ENCODE results near the gene NR1H4.

DNA sequence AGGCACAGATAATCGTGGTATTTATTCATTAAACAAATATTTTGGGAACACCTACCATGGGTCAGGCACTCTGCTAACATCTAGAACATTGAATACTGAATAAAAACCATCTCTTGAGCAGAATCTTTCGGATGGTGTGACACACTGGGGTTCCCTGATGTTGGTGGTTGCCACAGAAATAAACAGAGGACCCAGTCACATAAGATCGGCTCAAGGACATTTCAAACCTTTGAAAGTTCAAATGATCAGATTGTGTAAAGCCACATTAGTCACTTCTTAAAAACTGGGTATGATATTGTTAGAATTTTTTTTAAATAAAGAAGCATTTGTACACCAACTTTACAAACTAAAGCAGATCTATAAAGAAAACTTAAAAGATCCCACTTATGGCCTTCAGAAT is 39.0 kb downstream of the NR1H4 start:
- no peak for TF ChIP-seq EZH2 (IDR thresholded peaks at IDR 0.05; ENCODE audit: borderline replicate concordance, low read length)
- TF ChIP-seq, protein P1, sequence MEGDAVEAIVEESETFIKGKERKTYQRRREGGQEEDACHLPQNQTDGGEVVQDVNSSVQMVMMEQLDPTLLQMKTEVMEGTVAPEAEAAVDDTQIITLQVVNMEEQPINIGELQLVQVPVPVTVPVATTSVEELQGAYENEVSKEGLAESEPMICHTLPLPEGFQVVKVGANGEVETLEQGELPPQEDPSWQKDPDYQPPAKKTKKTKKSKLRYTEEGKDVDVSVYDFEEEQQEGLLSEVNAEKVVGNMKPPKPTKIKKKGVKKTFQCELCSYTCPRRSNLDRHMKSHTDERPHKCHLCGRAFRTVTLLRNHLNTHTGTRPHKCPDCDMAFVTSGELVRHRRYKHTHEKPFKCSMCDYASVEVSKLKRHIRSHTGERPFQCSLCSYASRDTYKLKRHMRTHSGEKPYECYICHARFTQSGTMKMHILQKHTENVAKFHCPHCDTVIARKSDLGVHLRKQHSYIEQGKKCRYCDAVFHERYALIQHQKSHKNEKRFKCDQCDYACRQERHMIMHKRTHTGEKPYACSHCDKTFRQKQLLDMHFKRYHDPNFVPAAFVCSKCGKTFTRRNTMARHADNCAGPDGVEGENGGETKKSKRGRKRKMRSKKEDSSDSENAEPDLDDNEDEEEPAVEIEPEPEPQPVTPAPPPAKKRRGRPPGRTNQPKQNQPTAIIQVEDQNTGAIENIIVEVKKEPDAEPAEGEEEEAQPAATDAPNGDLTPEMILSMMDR (conservative IDR thresholded peaks at IDR 0.05 in 1 of 2, IDR thresholded peaks at IDR 0.05 in 1 of 2; ENCODE audit: extremely low read depth in 1 of 2, insufficient read depth in 1 of 2, low read depth in 1 of 2, low read length in 2 of 2), result no peak
